B cell (primary cell): ENCODE data around the gene PTPN1. TPM values are rescaled to one million over a fixed set of nuclear protein-coding genes. Genes with fewer than 3 reads are reported as not detected.

Source experiments
- ATAC-seq: fragments of 200-7000 bp; cut with Tn5 transposase; one replicate; pipeline ENCODE4 v1.10.0; 2021; ENCODE audit warnings: low read depth, mild to moderate bottlenecking, moderate number of reproducible peaks, moderate library complexity
- CTCF ChIA-PET: fragments of 350-600 bp; sonication (Branson Sonifier 250); formaldehyde crosslinking; loops from one replicate; lab custom pipeline; 2021; ENCODE audit warnings: antibody characterized with exemption, inconsistent platforms; lab: Charles Lee
- POLR2A ChIA-PET: fragments of 350-600 bp; sonication (Branson Sonifier 250); formaldehyde crosslinking; loops from one replicate; lab custom pipeline; 2021; ENCODE audit warnings: antibody characterized with exemption; lab: Charles Lee
- DNase-seq: peaks from one replicate; pipeline ENCODE4 v3.0.0; 2013
- H2AFZ ChIP-seq: 2 replicates; pipeline ENCODE4 v1.6.1; 2012; ENCODE audit warnings: mild to moderate bottlenecking, low read depth, low read length; ENCODE audit not compliant: insufficient read depth, poor library complexity, severe bottlenecking
- H3K27ac ChIP-seq, 2 donors: 1 replicate in 1 of 2; 2 replicates in 1 of 2; pipeline ENCODE4 v1.5.1; 2012 to 2013; ENCODE audit warnings: low read length in 2 of 2, mild to moderate bottlenecking in 2 of 2, moderate library complexity in 1 of 2
- H3K27me3 ChIP-seq, 4 experiments: fragments of 200-600 bp in 1 of 4; sonication (generic) in 1 of 4; replicated peaks in 1 of 4; 1 replicate in 2 of 4; 2 replicates in 2 of 4; pipeline versions ENCODE4 v1.6.1 to v1.7.0; 2013 to 2016; ENCODE audit warnings: low read length in 3 of 4, mild to moderate bottlenecking in 2 of 4, mixed read lengths in 1 of 4, moderate library complexity in 1 of 4; ENCODE audit not compliant: insufficient read depth in 4 of 4, control insufficient read depth in 3 of 4; ENCODE audit errors: control extremely low read depth in 1 of 4
- H3K36me3 ChIP-seq, 2 experiments: replicated peaks in 1 of 2; 1 replicate in 1 of 2; 2 replicates in 1 of 2; pipeline versions ENCODE4 v1.6.1 to v1.7.1; 2013; ENCODE audit warnings: low read length in 1 of 2; ENCODE audit not compliant: insufficient read depth in 2 of 2, control insufficient read depth in 1 of 2; ENCODE audit errors: control extremely low read depth in 1 of 2, extremely low read depth in 1 of 2
- H3K4me1 ChIP-seq, 2 donors: fragments of 200-600 bp in 1 of 2; sonication (generic) in 1 of 2; 1 replicate in 1 of 2; 2 replicates in 1 of 2; pipeline versions ENCODE4 v1.5.1 to v1.6.1; 2013 to 2017; ENCODE audit warnings: low read length in 2 of 2; ENCODE audit not compliant: control insufficient read depth in 2 of 2, insufficient read depth in 2 of 2
- H3K4me2 ChIP-seq: replicated peaks from 2 replicates; pipeline ENCODE3; 2012; ENCODE audit warnings: mild to moderate bottlenecking, low read depth, low read length; ENCODE audit not compliant: poor library complexity, severe bottlenecking
- H3K4me3 ChIP-seq, 5 experiments: fragments of 200-600 bp in 1 of 5; sonication (generic) in 1 of 5; 1 replicate in 3 of 5; 2 replicates in 2 of 5; pipeline versions ENCODE4 v1.5.1 to v1.7.0; 2011 to 2016; ENCODE audit warnings: low read length in 4 of 5, mild to moderate bottlenecking in 4 of 5, low read depth in 2 of 5, control low read depth in 1 of 5, moderate library complexity in 1 of 5; ENCODE audit not compliant: insufficient read depth in 1 of 5; ENCODE audit errors: control extremely low read depth in 1 of 5, extremely low read depth in 1 of 5
- H3K79me2 ChIP-seq: fragments of 200-600 bp; sonication (generic); one replicate; pipeline ENCODE4 v1.6.0; 2016; ENCODE audit warnings: low read length; ENCODE audit not compliant: control insufficient read depth, insufficient read depth
- H3K9ac ChIP-seq: fragments of 200-600 bp; sonication (generic); 2 replicates; pipeline ENCODE4 v1.6.1; 2017; ENCODE audit warnings: mild to moderate bottlenecking, low read length, moderate library complexity
- H3K9me3 ChIP-seq, 3 donors: one replicate each; pipeline versions ENCODE4 v1.6.1 to v1.7.1; 2013; ENCODE audit warnings: low read length in 2 of 3; ENCODE audit not compliant: control insufficient read depth in 2 of 3, insufficient read depth in 1 of 3; ENCODE audit errors: control extremely low read depth in 1 of 3
- H4K20me1 ChIP-seq: 2 replicates; pipeline ENCODE4 v1.6.0; 2012; ENCODE audit warnings: mild to moderate bottlenecking, low read length; ENCODE audit not compliant: insufficient read depth, control insufficient read depth, poor library complexity, severe bottlenecking
- H3K27ac Mint-ChIP-seq: one replicate; pipeline ENCODE4 v1.8.0; 2021; ENCODE audit warnings: mixed read lengths
- H3K27me3 Mint-ChIP-seq: one replicate; pipeline ENCODE4 v1.8.0; 2021; ENCODE audit warnings: mixed read lengths
- H3K4me1 Mint-ChIP-seq: one replicate; pipeline ENCODE4 v1.8.0; 2021; ENCODE audit warnings: mixed read lengths
- H3K4me3 Mint-ChIP-seq: one replicate; pipeline ENCODE4 v1.8.0; 2021; ENCODE audit warnings: mixed read lengths
- H3K9me3 Mint-ChIP-seq: one replicate; pipeline ENCODE4 v1.8.0; 2022; ENCODE audit warnings: mixed read lengths; ENCODE audit not compliant: insufficient read depth
- CTCF ChIP-seq: fragments of 200-600 bp; IDR thresholded peaks from one replicate; pipeline ENCODE4 v1.8.0; 2022; ENCODE audit warnings: antibody characterized with exemption, mild to moderate bottlenecking
- EZH2 ChIP-seq: IDR thresholded peaks from 2 replicates; pipeline ENCODE4 v1.6.1; 2012; ENCODE audit warnings: borderline replicate concordance, low read depth, mild to moderate bottlenecking, moderate library complexity, low read length; ENCODE audit not compliant: insufficient read depth, poor library complexity, severe bottlenecking
- WGBS: methylation state at CpG from one replicate; pipeline ENCODE4 v1.1.5; 2013; ENCODE audit warnings: missing lambda C conversion rate; ENCODE audit not compliant: insufficient coverage; 5-methylcytosine and 5-hydroxymethylcytosine counted together
- intact Hi-C: fragments of 100-400 bp; cut with micrococcal nuclease; formaldehyde crosslinking; loops from one replicate; pipeline ENCODE4 v1.10.0; 2022
- polyA plus RNA-seq: library from polyadenylated mRNA; depleted of rRNA; stranded (reverse); fragments of >200 nt; gene quantifications from 2 replicates; pipeline ENCODE4 v1.2.3, GENCODE V29; 2012
- total RNA-seq, 2 donors: library from RNA; stranded (reverse); fragments of 120-200 nt in 1 of 2; gene quantifications; 1 replicate in 1 of 2; 2 replicates in 1 of 2; pipeline versions ENCODE4 v1.2.3 to v1.2.4, GENCODE V29; 2013 to 2022

The PTPN1 gene
- total and polyA plus RNA-seq, 2 donors (not counting 1 experiment from before 2014, with no cell fraction given), result 77.4 to 134 TPM

GRCh38 chr20:50586531-50587232 lies 76.5 kb downstream of the PTPN1 start:
- peaks cover 26% of the 10 kb centered on the region for H3K4me1 Mint-ChIP-seq
- Histone ChIP-seq H3K27me3 (no peaks in the 10 kb centered on the region), H3K27ac (no peak overlapping the region), H3K4me2 (no peak overlapping the region), H3K4me3 (no peak overlapping the region), H3K4me1 (peaks cover 19 to 25% of the 10 kb centered on the region in 2 donors), H3K36me3 (peaks cover 9 to 69% of the 10 kb centered on the region in 2 experiments), H3K9me3 (no peaks in the 10 kb centered on the region), H3K79me2 (peaks cover 23% of the 10 kb centered on the region), H3K9ac (no peak overlapping the region), H2AFZ (no peak overlapping the region), H4K20me1 (peaks cover 23% of the 10 kb centered on the region)
- no peak for ATAC-seq
- no peak overlapping the region for H3K27ac Mint-ChIP-seq
- TF ChIP-seq CTCF, result no peak
- no peak for TF ChIP-seq EZH2
- 96% methylated on average over 11 of the region's 13 CpGs for WGBS
- intact Hi-C loops, result no loop called here
- ChIA-PET CTCF (interaction anchor here (0.7 to 5.9 kb wide), 10 partner anchors 9 to 408 kb away, joined by 3 to 69 read pairs (median 3); no protein-coding TSS in a partner anchor), POLR2A (no interaction called here)
- no peaks in the 10 kb centered on the region for H3K9me3 Mint-ChIP-seq
- H3K4me3 Mint-ChIP-seq, result no peak overlapping the region
- no peak for DNase-seq
- H3K27me3 Mint-ChIP-seq, result no peaks in the 10 kb centered on the region

DNA sequence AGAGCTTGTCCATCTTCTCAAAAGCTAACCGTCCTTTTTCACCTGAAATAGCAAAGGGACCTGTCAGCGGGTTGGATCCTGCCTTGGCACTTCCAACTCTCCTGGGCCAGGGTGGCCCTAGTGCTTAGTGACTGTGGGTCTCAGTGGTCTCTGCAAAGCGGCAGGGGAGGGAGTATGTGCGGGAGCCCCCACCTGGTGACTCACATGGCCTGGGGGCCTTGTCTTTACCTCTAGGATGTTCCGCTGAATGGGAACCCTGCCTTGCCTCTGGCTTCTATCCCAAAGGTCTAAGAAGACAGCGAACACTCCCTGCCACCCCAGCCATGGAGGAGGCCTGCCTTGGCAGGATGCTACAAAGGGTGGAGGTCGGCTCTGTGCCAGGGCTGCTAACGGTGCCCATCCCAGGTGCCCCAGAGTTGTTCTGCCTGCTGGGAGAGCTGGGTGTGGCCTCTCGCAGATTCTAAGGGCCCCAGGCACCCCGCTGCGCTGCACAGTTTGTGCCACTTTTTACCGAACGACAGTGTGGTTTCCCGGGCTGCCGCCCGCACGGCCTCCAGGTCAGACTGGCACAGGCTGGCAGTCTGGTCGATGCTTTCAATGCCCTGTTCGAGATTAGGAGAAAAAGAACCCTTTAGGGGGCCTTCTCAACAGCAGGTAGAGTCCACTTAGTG lies 77.2 kb downstream of the PTPN1 start:
- H3K4me1 Mint-ChIP-seq, result peaks cover 19% of the 10 kb centered on the region
- Histone ChIP-seq H2AFZ (no peak overlapping the region), H3K9ac (no peak overlapping the region), H3K36me3 (peaks cover 9 to 64% of the 10 kb centered on the region in 2 experiments), H3K27ac (no peak overlapping the region), H3K4me3 (no peak overlapping the region), H4K20me1 (peaks cover 23% of the 10 kb centered on the region), H3K4me2 (no peak overlapping the region), H3K9me3 (no peaks in the 10 kb centered on the region), H3K79me2 (peaks cover 23% of the 10 kb centered on the region), H3K27me3 (no peaks in the 10 kb centered on the region), H3K4me1 (peaks cover 11 to 17% of the 10 kb centered on the region in 2 donors)
- no peaks in the 10 kb centered on the region for H3K9me3 Mint-ChIP-seq
- DNase-seq (no peak), ATAC-seq (no peak)
- no peak overlapping the region for H3K27ac Mint-ChIP-seq
- TF ChIP-seq CTCF, result no peak
- no peak for TF ChIP-seq EZH2
- intact Hi-C loops, result no loop called here
- POLR2A ChIA-PET, result no interaction called here
- no peak overlapping the region for H3K4me3 Mint-ChIP-seq
- no peaks in the 10 kb centered on the region for H3K27me3 Mint-ChIP-seq
- CTCF ChIA-PET, result interaction anchor here (0.7 to 5.9 kb wide), 21 partner anchors 8 to 408 kb away, joined by 3 to 69 read pairs (median 5); no protein-coding TSS in a partner anchor
- WGBS, result 94% methylated on average over 19 of the region's 19 CpGs
